AG04450 (cell line): ENCODE results near the gene CEPT1. TPM values are rescaled to one million over a fixed set of nuclear protein-coding genes. Genes with fewer than 3 reads are reported as not detected.
A peak's percentile ranks its signal among the peaks of the same experiment; 100 is the strongest.
"Not testable (repeated sequence)": the region's sequence is repeated elsewhere in the genome, so short reads cannot be mapped to it uniquely, and the experiment has no call there.

Experiments
- CTCF ChIA-PET: fragments of 300-600, 350-600 bp; formaldehyde crosslinking; extraction: SDS; loops from one replicate; lab custom pipeline; 2022; ENCODE audit warnings: antibody characterized with exemption, inconsistent platforms; lab: Charles Lee
- POLR2A ChIA-PET: fragments of 350-600 bp; formaldehyde crosslinking; extraction: SDS; loops from one replicate; lab custom pipeline; 2021; ENCODE audit warnings: antibody characterized with exemption, inconsistent platforms; lab: Yijun Ruan, JAX
- DNase-seq: peaks from one replicate; pipeline ENCODE4 v3.0.0-alpha.2; 2011; ENCODE audit warnings: low read depth, low spot score
- H3K27ac ChIP-seq: one replicate; pipeline ENCODE4 v1.5.1; 2012; ENCODE audit warnings: low read depth, low read length, control low read depth
- H3K27me3 ChIP-seq: one replicate; pipeline ENCODE4 v1.6.0; 2012; ENCODE audit warnings: low read length; ENCODE audit not compliant: control insufficient read depth, insufficient read depth
- H3K4me3 ChIP-seq: 2 replicates; pipeline ENCODE4 v1.5.1; 2011; ENCODE audit warnings: mild to moderate bottlenecking, low read depth, low read length, control low read depth
- H3K9me3 ChIP-seq: 2 replicates; pipeline ENCODE4 v1.5.1; 2012; ENCODE audit warnings: low read length; ENCODE audit not compliant: control insufficient read depth, insufficient read depth
- polyA minus RNA-seq: library from RNA; depleted of rRNA, polyadenylated mRNA; stranded (reverse); fragments of >200 nt; gene quantifications from 2 replicates; pipeline ENCODE4 v1.2.3, GENCODE V29; 2011; rRNA and poly(A)+ RNA removed
- polyA plus RNA-seq: library from polyadenylated mRNA; depleted of rRNA; stranded (reverse); fragments of >200 nt; gene quantifications from 2 replicates; pipeline ENCODE4 v1.2.3, GENCODE V29; 2011; rRNA removed
- TF ChIP-seq, protein P1 (sequence below): IDR thresholded peaks from 2 replicates; pipeline ENCODE4 v1.5.1; 2011; ENCODE audit warnings: low read depth, low read length, control low read depth, inconsistent platforms

Gene CEPT1
- polyA plus RNA-seq (22.6 and 28.6 TPM in 2 replicates), polyA minus RNA-seq (20.9 and 48.0 TPM in 2 replicates)

DNA sequence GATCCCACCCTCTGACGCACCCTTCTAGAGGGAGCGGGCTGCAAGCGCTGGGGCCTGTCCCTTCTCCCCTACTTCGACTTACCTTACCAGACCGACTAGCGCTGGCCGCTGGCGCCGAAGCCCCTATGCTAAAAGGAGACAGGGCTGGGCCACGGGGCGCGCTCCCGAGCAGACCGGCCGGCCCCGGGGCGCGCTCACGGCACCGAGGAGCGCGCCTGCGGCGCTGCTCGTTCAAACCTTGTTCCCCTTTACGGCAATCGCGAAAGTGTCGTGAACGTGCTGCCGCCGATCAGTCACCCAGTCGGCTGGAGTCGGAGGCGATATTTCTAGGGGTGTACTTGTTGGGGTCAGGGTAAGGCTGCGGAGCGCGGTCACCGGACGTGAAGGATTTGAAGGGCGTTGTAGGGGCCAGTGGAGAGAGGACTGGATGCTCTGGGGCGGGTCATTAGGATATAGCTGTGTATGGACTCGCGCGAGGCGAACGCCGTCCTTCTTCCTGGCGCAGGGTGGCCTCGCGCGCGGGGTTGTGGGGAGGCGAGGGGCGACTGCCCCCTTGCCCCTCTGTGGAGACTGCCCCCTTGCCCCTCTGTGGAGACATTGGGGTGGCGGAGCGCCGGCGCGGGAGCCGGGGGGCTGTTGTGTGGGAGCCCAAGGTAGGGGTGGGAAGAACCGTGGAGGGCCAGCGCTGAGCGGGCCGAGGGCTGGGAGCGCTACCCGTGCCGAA is at the start of gene CEPT1, which contains the start of gene DRAM2:
CEPT1 (plus strand) TSS at position 268 of the 724 bp plus-strand sequence. CDS start 7,492 bp downstream, outside the sequence.
DRAM2 (minus strand) TSS at position 138 of the 724 bp plus-strand sequence. CDS start 8,539 bp downstream, outside the sequence.
- Histone ChIP-seq H3K27me3 (no peaks in the 10 kb centered on the region), H3K27ac (peak within 1 kb of the TSS; percentile 83), H3K9me3 (peaks cover 4% of the 10 kb centered on the region; the same call in 1 of the 2 replicates), H3K4me3 (peak within 1 kb of the TSS; percentile 85)
- TF ChIP-seq, protein P1, sequence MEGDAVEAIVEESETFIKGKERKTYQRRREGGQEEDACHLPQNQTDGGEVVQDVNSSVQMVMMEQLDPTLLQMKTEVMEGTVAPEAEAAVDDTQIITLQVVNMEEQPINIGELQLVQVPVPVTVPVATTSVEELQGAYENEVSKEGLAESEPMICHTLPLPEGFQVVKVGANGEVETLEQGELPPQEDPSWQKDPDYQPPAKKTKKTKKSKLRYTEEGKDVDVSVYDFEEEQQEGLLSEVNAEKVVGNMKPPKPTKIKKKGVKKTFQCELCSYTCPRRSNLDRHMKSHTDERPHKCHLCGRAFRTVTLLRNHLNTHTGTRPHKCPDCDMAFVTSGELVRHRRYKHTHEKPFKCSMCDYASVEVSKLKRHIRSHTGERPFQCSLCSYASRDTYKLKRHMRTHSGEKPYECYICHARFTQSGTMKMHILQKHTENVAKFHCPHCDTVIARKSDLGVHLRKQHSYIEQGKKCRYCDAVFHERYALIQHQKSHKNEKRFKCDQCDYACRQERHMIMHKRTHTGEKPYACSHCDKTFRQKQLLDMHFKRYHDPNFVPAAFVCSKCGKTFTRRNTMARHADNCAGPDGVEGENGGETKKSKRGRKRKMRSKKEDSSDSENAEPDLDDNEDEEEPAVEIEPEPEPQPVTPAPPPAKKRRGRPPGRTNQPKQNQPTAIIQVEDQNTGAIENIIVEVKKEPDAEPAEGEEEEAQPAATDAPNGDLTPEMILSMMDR, result no peak
- POLR2A ChIA-PET, result interaction anchor here (1.5 to 2.7 kb wide), 2 partner anchors 51 to 176 kb away, joined by 4 to 11 read pairs; partner anchors contain the start of gene LRIF1
- DNase-seq, result peak; percentile 83
- CTCF ChIA-PET, result no interaction called here

DNA sequence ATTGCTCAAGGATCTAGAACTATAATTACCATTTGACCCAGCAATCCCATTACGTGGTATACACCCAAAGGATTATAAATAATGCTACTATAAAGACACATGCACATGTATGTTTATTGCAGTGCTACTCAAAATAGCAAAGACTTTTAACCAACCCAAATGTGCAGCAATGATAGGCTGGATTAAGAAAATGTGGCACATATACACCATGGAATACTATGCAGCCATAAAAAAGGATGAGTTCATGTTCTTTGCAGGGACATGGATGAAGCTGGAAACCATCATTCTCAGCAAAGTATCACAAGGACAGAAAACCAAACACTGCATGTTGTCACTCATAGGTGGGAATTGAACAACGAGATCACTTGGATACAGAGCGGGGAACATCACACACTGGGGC is 44.6 kb upstream of the CEPT1 start:
- POLR2A ChIA-PET, CTCF ChIA-PET, H3K27me3 ChIP-seq, H3K4me3 ChIP-seq, H3K9me3 ChIP-seq, H3K27ac ChIP-seq, DNase-seq: not testable (repeated sequence)

DNA sequence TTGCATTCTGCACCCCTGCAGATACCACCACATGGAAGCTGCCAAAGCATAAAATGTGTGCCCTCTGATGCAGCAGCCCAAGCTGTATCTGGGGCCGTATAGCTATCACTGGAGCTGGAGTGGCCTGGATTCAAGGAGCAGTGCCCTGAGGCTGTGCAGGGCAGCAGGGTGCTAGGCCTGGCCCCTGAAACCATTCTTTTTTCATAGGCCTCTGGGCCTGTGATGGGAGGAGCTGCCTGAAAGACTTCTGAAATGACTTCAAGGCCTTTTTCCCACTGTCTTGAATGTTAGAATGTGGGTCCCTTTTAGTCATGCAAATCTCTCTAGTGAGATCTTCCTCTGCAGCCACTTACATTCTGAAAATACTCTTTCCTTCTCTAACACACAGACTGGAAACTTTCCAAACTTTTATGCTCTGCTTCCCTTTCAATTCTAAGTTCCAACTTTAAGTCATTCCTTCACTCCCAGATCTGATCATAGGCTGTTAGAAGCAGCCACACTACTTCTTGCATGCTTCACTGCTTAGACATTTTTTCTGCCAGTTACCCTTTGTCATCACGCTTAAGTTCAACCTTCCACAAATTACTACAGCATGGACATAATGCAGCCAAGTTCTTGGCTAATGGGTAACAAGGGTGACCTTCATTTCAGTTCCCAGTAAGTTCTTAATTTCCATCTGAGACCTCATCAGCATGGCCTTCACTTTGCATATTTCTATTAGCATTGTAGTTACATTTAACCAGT is 42.5 kb upstream of the CEPT1 start:
- TF ChIP-seq, protein P1, result no peak
- Histone ChIP-seq H3K27ac (no peak overlapping the region), H3K4me3 (no peak overlapping the region), H3K9me3 (peaks cover 12% of the 10 kb centered on the region), H3K27me3 (no peaks in the 10 kb centered on the region)
- ChIA-PET POLR2A (interaction anchor here (0.6 kb wide), 1 partner anchor 11 kb away, joined by 3 read pairs; no protein-coding TSS in a partner anchor), CTCF (interaction anchor here (1.8 kb wide), 1 partner anchor 67 kb away, joined by 5 read pairs; no protein-coding TSS in a partner anchor)
- no peak for DNase-seq

DNA sequence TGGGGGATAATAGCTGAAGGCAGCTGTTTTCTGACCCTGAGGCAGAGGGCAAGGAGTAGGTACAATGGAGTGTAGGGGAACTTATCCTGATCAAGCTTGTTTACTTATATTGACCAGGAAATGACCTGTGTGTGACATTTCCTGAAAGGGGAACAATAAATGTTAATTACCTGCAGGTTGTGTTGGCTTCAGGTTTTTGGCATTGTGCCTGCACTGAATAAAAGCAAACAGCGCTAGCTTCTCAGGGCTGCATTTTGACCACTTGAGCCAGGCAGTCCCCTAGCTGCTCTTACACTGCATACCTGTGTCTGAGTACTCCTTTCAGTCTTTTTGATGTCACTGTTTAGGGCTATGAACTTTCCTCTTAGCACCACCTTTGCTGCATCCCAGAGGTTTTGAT is 40.7 kb upstream of the CEPT1 start:
- CTCF ChIA-PET, result interaction anchor here (1.8 kb wide), 1 partner anchor 69 kb away, joined by 5 read pairs; no protein-coding TSS in a partner anchor

More for the DNA sequence above, 40.7 kb upstream of the CEPT1 start:
- Histone ChIP-seq H3K4me3 (no peak overlapping the region), H3K27ac (no peak overlapping the region), H3K9me3 (peaks cover 12% of the 10 kb centered on the region), H3K27me3 (no peaks in the 10 kb centered on the region)
- POLR2A ChIA-PET, result no interaction called here
- DNase-seq, result no peak
- TF ChIP-seq, protein P1, result no peak
